Motor neuron (in vitro differentiated cells): ENCODE data around the gene ZNF266. TPM values are rescaled to one million over a fixed set of nuclear protein-coding genes. Genes with fewer than 3 reads are reported as not detected.

Source experiments
- ATAC-seq, 8 experiments: fragments of 200-7000 bp; cut with Tn5 transposase; replicated peaks in 6 of 8; 2 replicates each; pipeline ENCODE4 v1.8.0; 2021; ENCODE audit warnings: mild to moderate bottlenecking in 8 of 8, moderate library complexity in 8 of 8
- H3K27ac ChIP-seq, 2 donors: fragments of 250-450 bp; sonication (Bioruptor Pico); 2 replicates each; pipeline ENCODE4 v1.9.0; 2021; ENCODE audit warnings: antibody characterized with exemption in 2 of 2, mild to moderate bottlenecking in 2 of 2, moderate library complexity in 1 of 2
- H3K4me1 ChIP-seq, 2 donors: fragments of 250-450 bp; sonication (Bioruptor Pico); replicated peaks in 1 of 2; 2 replicates each; pipeline ENCODE4 v1.6.1; 2021; ENCODE audit warnings: antibody characterized with exemption in 2 of 2, mild to moderate bottlenecking in 2 of 2, moderate library complexity in 1 of 2
- H3K4me3 ChIP-seq, 5 donors: fragments of 250-450 bp; sonication (Bioruptor Pico); 2 replicates each; pipeline ENCODE4 v1.9.0; 2021; ENCODE audit warnings: antibody characterized with exemption in 5 of 5, mild to moderate bottlenecking in 5 of 5, moderate library complexity in 4 of 5
- WGBS, 10 experiments: fragments of 450-650 bp; shearing (Covaris generic); methylation state at CpG; one replicate each; pipeline ENCODE4 v1.0.0; 2022; 5-methylcytosine and 5-hydroxymethylcytosine counted together
- in situ Hi-C, 9 experiments: fragments of 400-800 bp; cut with MboI; loops; one replicate each; pipeline ENCODE4 v1.15.0; 2021; ENCODE audit warnings: low sequenced_read_pairs in 9 of 9, low pct_unique_long_range_greater_than_20kb in 2 of 9; ENCODE audit not compliant: unreplicated experiment in 9 of 9
- total RNA-seq, 8 experiments: library from RNA; unstranded; fragments of 300-600 nt; gene quantifications; 2 replicates each; pipeline versions ENCODE4 v1.2.3 to v1.2.4, GENCODE V29; 2022

The ZNF266 gene
- total RNA-seq, 8 experiments from 2014 or later: 12.7 to 42.4 (median 19.5) TPM

DNA sequence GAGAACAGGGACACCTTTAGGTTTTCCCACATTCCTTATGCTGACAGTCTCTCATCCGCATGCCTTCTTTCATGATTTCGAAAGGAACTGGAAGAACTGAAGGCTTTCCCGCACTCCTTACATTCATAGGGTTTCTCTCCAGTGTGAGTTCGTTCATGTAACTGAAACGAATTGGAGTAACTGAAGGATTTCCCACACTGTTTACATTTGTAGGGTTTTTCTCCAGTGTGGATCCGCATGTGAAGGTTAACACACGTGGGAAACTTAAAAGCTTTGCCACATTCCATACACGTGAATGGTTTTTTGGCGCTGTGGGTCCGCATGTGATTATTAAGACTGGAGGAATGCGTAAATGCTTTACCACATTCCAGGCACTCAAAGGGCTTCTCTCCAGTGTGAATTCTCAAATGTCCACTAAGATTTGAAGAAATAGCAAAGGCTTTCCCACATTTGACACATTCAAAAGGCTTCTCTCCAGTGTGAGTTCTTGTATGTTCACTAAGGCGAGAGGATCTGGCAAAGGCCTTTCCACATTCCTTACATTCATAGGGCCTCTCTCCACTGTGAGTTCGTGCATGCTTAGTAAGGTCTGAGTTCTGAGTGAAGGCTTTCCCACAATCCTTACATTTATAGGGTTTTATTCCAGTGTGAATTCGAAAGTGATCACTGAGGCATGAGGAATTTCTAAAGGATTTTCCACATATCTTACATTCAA is 22.0 kb downstream of the ZNF266 start:
- Histone ChIP-seq H3K27ac (no peak overlapping the region), H3K4me3 (no peak overlapping the region), H3K4me1 (no peaks in the 10 kb centered on the region)
- 61 to 100% (median 94%) methylated on average over 3 to 12 of the region's 14 CpGs; no CpG with 5 or more reads in 1 of the 10 experiments for WGBS, 10 experiments
- no peak for ATAC-seq
- in situ Hi-C loops: no loop called here

DNA sequence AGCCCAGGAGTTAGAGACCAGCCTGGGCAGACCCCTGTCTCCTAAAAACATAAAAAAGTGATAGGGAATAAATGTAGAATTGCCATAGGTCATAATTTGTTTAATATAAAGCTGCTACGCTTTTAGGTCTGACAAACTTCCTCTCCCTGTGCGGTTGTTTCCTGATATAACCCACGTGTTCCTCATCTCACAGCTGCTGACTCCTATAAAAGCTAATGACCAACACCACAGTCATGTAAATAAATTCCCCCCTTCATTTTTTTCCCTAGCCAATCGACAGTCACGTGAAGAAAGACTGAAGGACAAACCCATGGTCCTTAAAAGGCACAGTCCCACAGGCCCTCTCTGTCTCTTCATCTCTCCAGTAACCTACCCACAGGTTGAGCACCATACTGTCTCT is 27.5 kb downstream of the ZNF266 start:
- WGBS, 10 experiments: 20 to 93% (median 63%) methylated on average over 1 to 5 of the region's 5 CpGs; no CpG with 5 or more reads in 3 of the 10 experiments
- ATAC-seq: no peak
- in situ Hi-C loops: no loop called here
- no peak overlapping the region for H3K4me3 ChIP-seq
- H3K4me1 ChIP-seq: no peaks in the 10 kb centered on the region
- no peak overlapping the region for H3K27ac ChIP-seq

DNA sequence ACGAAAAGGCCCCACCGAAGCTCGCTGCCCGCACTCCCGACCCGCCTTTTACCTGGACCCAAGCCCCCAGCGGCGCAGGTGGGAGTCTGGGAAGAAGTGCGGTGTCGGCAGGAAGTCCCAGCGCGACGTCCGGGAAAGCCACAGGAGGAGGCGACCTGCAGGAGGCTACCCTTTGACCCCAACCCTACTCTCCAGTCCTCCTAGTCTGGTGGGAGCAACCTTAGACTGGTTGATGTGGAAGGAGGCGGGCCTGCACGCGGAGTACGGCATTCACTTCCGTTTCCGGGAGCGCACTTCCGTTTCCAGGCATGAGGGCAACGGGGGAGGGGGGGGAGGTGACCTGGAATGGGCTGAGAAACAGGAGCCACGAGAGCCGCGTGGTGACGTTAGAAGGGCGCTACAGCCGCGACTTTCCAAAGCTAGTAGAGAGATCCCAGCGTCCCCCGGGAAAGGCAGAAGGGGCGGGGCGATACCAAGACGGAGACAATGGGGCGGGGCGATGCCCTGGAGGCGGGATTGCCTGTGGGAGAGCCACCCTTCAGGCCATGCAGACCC is 28.5 kb downstream of the ZNF266 start:
- 4 to 93% (median 67%) methylated on average over 2 to 16 of the region's 39 CpGs; no CpG with 5 or more reads in 4 of the 10 experiments for WGBS, 10 experiments
- peak in 4 of 8 experiments; percentile 41 to 99 (median 97) for ATAC-seq

DNA sequence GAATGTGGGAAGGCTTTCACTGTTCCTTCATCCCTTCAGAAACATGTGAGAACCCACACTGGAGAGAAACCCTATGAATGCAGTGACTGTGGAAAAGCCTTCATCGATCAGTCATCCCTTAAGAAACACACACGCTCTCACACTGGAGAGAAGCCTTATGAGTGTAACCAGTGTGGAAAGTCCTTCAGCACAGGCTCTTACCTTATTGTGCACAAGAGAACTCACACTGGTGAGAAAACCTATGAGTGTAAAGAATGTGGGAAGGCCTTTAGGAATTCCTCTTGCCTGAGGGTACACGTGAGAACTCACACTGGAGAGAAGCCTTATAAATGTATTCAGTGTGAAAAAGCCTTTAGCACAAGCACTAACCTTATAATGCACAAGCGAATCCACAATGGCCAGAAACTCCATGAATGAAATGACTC is 54.0 kb downstream of the ZNF266 start:
- no peak for ATAC-seq
- Histone ChIP-seq H3K4me1 (no peaks in the 10 kb centered on the region), H3K4me3 (no peak overlapping the region), H3K27ac (no peak overlapping the region)
- WGBS, 10 experiments: 39 to 100% (median 65%) methylated on average over 1 to 4 of the region's 4 CpGs; no CpG with 5 or more reads in 2 of the 10 experiments
- in situ Hi-C loops: no loop called here

More for the DNA sequence above, 28.5 kb downstream of the ZNF266 start:
- no peak overlapping the region for H3K27ac ChIP-seq
- H3K4me1 ChIP-seq: no peaks in the 10 kb centered on the region
- H3K4me3 ChIP-seq: no peak overlapping the region
- in situ Hi-C loops: no loop called here

DNA sequence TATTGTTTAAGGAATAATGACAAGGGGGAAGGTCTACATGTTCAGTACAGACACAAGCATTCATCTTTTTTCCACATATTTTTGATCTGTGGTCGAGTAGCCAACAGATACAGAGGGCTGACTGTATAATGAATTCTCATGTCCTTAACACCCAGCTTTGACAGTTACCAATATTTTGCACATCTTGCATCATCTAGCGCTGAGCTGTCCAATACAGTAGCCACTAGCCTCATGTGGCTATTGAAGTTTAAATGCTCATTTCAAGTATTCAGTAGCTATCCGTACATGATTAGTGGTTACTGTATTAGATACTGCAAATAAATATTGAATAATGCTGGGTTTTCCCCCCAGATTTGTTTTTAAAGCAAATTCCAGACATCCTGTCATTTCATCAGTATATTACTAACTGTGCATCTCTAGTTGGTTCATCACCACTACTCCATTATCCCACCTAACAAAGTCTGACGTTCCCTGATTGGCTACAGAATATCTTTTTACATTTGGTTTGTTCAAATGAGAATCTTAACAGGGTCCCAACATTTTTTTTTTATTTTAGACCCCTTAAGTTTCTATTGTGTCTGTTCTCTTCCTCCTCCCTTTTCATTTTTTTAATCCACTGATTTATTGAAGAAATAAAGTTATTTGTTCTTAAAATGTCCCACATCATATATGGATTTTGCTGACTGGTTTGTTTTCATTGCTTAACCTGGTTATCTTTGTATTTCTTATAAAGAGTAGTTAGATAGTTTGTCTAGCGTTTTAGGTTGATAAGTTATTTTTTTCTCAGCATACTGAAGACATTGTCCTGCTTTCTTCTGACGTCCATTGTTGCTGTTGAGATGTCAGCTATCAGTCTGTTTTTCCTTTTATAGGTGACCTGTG is 64.4 kb downstream of the ZNF266 start:
- Histone ChIP-seq H3K4me1 (no peaks in the 10 kb centered on the region), H3K4me3 (no peak overlapping the region), H3K27ac (no peak overlapping the region)
- 33 to 93% (median 58%) methylated on average over 2 to 6 of the region's 6 CpGs for WGBS, 10 experiments
- in situ Hi-C loops: no loop called here
- peak in 2 of 8 experiments; percentile 66 to 92 for ATAC-seq

DNA sequence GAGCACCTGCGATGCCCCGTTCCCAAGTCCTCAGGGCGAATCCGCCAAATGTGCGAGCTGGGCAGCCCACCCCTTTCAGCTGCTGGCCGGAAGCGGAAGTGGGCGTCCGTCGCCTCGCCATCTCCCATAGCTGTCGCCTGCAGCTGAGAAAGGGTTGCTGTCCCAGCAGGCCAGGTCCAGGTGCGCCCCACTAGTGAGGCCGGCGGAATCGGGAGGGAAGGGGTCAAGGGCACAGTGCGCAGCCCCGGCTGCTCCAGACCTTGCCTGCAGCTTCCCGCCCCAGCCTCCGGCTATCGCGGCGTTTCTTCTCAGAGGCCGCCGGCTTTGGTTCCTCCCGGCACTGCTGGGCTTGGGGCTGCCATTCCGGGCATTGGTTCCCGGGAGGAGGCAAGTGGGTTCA is 72.5 kb downstream of the ZNF266 start, which contains the start of gene ZNF177:
ZNF177 (plus strand) TSS at position 109 of the 400 bp plus-strand sequence. CDS start 15,299 bp downstream, outside the sequence.
- Histone ChIP-seq H3K27ac (no peak within 1 kb of the TSS), H3K4me1 (no peaks in the 10 kb centered on the region), H3K4me3 (no peak within 1 kb of the TSS)
- 5 to 95% (median 76%) methylated on average over 6 to 14 of the region's 28 CpGs; no CpG with 5 or more reads in 4 of the 10 experiments for WGBS, 10 experiments
- in situ Hi-C loops: no loop called here
- peak in 4 of 8 experiments; percentile 22 to 56 (median 34) for ATAC-seq

Other genes starting within 250 kb of the ZNF266 start
- under 1 TPM in 4 of 8 experiments, not detected in 4; 0.05 to 0.29 (median 0.23) TPM for gene OR7D4, start 216.0 kb downstream of the ZNF266 start, total RNA-seq
- gene OR7E24, start 184.6 kb downstream of the ZNF266 start, total RNA-seq: under 1 TPM in 3 of 8 experiments, not detected in 5; 0.29 to 0.43 (median 0.35) TPM
- 10 to 100 TPM in 1 of 8 experiments, 1 to 10 TPM in 6, under 1 TPM in 1; 0.41 to 11.8 (median 4.1) TPM for gene ZNF699, start 125.7 kb downstream of the ZNF266 start, total RNA-seq
- 10 to 100 TPM in 5 of 8 experiments, 1 to 10 TPM in 3; 3.8 to 24.3 (median 15.5) TPM for gene ZNF559, start 111.4 kb downstream of the ZNF266 start, total RNA-seq
- gene ZNF177, start 72.6 kb downstream of the ZNF266 start, total RNA-seq: 10 to 100 TPM in 2 of 8 experiments, 1 to 10 TPM in 6; 2.2 to 12.6 (median 5.4) TPM
- gene ZNF560, start 63.0 kb upstream of the ZNF266 start, total RNA-seq: 1 to 10 TPM in 1 of 8 experiments, under 1 TPM in 6, not detected in 1; 0.05 to 3.5 (median 0.21) TPM
- 10 to 100 TPM; 10.4 to 21.3 (median 16.2) TPM for gene ZNF426, start 103.1 kb upstream of the ZNF266 start, total RNA-seq
- 10 to 100 TPM; 43.9 to 72.6 (median 51.5) TPM for gene ZNF121, start 148.9 kb upstream of the ZNF266 start, total RNA-seq
- gene ZNF561, start 185.7 kb upstream of the ZNF266 start, total RNA-seq: 10 to 100 TPM; 23.2 to 60.3 (median 33.7) TPM
- gene ZNF562, start 239.5 kb upstream of the ZNF266 start, total RNA-seq: 10 to 100 TPM; 20.6 to 39.4 (median 28.1) TPM